ENCODE data around the gene ADGRB2. TPM values are rescaled to one million over a fixed set of nuclear protein-coding genes. Genes with fewer than 3 reads are reported as not detected.

Gene ADGRB2
- total RNA-seq, 1 donor from 2014 or later, result 14.2 TPM

DNA sequence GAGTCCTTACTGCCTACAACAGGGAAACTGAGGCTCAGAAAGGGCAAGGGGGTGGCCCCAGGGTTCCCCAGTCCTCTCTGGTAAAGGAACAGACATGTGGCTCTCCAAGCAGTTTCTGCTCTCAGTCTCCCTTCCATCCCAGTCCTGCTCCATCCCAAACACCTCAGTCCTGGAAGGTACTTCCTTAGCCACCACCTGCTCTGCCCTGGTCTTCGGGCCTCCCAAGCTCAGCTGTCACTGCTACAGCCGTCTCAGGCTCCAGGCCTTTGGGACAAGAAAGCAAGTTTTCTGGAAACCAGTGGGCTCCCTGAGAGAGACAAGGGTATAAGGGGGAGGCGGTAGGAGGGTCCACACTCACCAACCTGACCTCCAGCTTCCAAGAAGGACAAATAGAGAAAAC is 23.1 kb upstream of the ADGRB2 start:
- no peak for DNase-seq (ENCODE audit: extremely low spot score, unreplicated experiment)
- Mint-ChIP-seq H3K4me1 (ENCODE audit: unreplicated experiment) (peaks cover 41% of the 10 kb centered on the region), H3K27ac (peak overlapping the region; percentile 93), H3K9me3 (no peaks in the 10 kb centered on the region), H3K27me3 (peaks cover 4% of the 10 kb centered on the region), H3K4me3 (peak overlapping the region; percentile 95), H3K36me3 (no peaks in the 10 kb centered on the region)
- TF ChIP-seq CTCF (conservative IDR thresholded peaks at IDR 0.05), result no peak

- DNase-seq (ENCODE audit: extremely low spot score, unreplicated experiment), result no peak
- no peaks in the 10 kb centered on the region for H3K9me3 Mint-ChIP-seq
- TF ChIP-seq CTCF (conservative IDR thresholded peaks at IDR 0.05), result no peak
- no peak overlapping the region for H3K27ac Mint-ChIP-seq
- H3K36me3 Mint-ChIP-seq, result no peaks in the 10 kb centered on the region
- peak overlapping the region; percentile 53 for H3K4me3 Mint-ChIP-seq
- peaks cover 44% of the 10 kb centered on the region for H3K4me1 Mint-ChIP-seq (ENCODE audit: unreplicated experiment)
- H3K27me3 Mint-ChIP-seq, result no peaks in the 10 kb centered on the region
Observed at GRCh38 chr1:31786366-31787060, 22.4 kb upstream of the ADGRB2 start.

DNA sequence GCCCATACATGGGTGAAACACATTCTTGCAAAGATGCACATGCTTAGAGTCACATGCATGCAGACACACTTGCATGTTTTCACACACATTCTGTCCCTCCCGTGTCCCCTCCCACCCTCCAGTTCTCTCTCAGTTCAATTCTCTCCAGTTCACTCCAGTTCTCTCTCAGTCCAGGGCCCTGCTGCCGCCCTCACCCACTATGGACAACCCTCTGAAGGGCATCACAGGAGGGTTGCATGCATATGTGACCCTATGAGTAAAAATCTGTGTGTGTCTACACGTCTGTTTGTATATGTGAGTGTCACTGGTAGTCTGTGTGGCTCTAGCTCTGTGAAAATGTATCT is 21.8 kb upstream of the ADGRB2 start:
- DNase-seq (ENCODE audit: extremely low spot score, unreplicated experiment), result no peak
- no peak overlapping the region for H3K27ac Mint-ChIP-seq
- peaks cover 50% of the 10 kb centered on the region for H3K4me1 Mint-ChIP-seq (ENCODE audit: unreplicated experiment)
- H3K27me3 Mint-ChIP-seq, result no peaks in the 10 kb centered on the region
- TF ChIP-seq CTCF (conservative IDR thresholded peaks at IDR 0.05), result no peak
- H3K9me3 Mint-ChIP-seq, result no peaks in the 10 kb centered on the region
- H3K4me3 Mint-ChIP-seq, result no peak overlapping the region
- no peaks in the 10 kb centered on the region for H3K36me3 Mint-ChIP-seq

GRCh38 chr1:31785020-31785946 is 21.1 kb upstream of the ADGRB2 start:
- DNase-seq (ENCODE audit: extremely low spot score, unreplicated experiment), result no peak
- no peak for TF ChIP-seq CTCF (conservative IDR thresholded peaks at IDR 0.05)
- Mint-ChIP-seq H3K27me3 (peaks cover 4% of the 10 kb centered on the region), H3K4me3 (no peak overlapping the region), H3K36me3 (no peaks in the 10 kb centered on the region), H3K9me3 (no peaks in the 10 kb centered on the region), H3K4me1 (ENCODE audit: unreplicated experiment) (peaks cover 55% of the 10 kb centered on the region), H3K27ac (no peak overlapping the region)

- no peaks in the 10 kb centered on the region for H3K9me3 Mint-ChIP-seq
- no peak overlapping the region for H3K4me3 Mint-ChIP-seq
- no peaks in the 10 kb centered on the region for H3K36me3 Mint-ChIP-seq
- no peak for TF ChIP-seq CTCF (conservative IDR thresholded peaks at IDR 0.05)
- H3K4me1 Mint-ChIP-seq (ENCODE audit: unreplicated experiment), result peaks cover 52% of the 10 kb centered on the region
- no peak for DNase-seq (ENCODE audit: extremely low spot score, unreplicated experiment)
- H3K27ac Mint-ChIP-seq, result no peak overlapping the region
- peaks cover 4% of the 10 kb centered on the region for H3K27me3 Mint-ChIP-seq
Observed at GRCh38 chr1:31784356-31785019, 20.3 kb upstream of the ADGRB2 start.

Measured in type B pancreatic cell (in vitro differentiated cells).